HEK293T (cell line): ENCODE results near the gene ZNF546.

Source experiments
- BHLHE40 ChIP-seq: fragments of 450-650 bp; IDR thresholded peaks from 2 replicates; pipeline ENCODE4 v1.6.1; 2016; ENCODE audit warnings: mild to moderate bottlenecking, moderate library complexity, borderline replicate concordance
- FOXA1 ChIP-seq: fragments of 450-650 bp; IDR thresholded peaks from 2 replicates; pipeline ENCODE4 v1.6.1; 2016; ENCODE audit warnings: mild to moderate bottlenecking
- HDGF ChIP-seq: fragments of 450-650 bp; IDR thresholded peaks from 2 replicates; pipeline ENCODE4 v1.6.1; 2017; ENCODE audit warnings: antibody characterized with exemption, borderline replicate concordance
- LEF1 ChIP-seq: fragments of 450-650 bp; IDR thresholded peaks from 2 replicates; pipeline ENCODE4 v1.6.1; 2017; ENCODE audit warnings: mild to moderate bottlenecking, borderline replicate concordance
- TARDBP ChIP-seq: fragments of 450-650 bp; IDR thresholded peaks from 2 replicates; pipeline ENCODE4 v1.6.1; 2016
- ZNF384 ChIP-seq: fragments of 450-650 bp; IDR thresholded peaks from 2 replicates; pipeline ENCODE4 v1.6.1; 2016

GRCh38 chr19:39969681-39970424, 27.0 kb upstream of the ZNF546 start:
- no peak for TF ChIP-seq HDGF
- TF ChIP-seq TARDBP, result no peak
- no peak for TF ChIP-seq BHLHE40
- TF ChIP-seq LEF1, result no peak
- TF ChIP-seq FOXA1, result no peak
- no peak for TF ChIP-seq ZNF384
